IgD-negative memory B cell (primary cell): ENCODE data around the gene GIMAP4. TPM values are rescaled to one million over a fixed set of nuclear protein-coding genes. Genes with fewer than 3 reads are reported as not detected.
"Not testable (repeated sequence)": the region's sequence is repeated elsewhere in the genome, so short reads cannot be mapped to it uniquely, and the experiment has no call there.

Source experiments
- H3K27ac Mint-ChIP-seq, 3 donors: one replicate each; pipeline ENCODE4 v1.8.0; 2020 to 2022; ENCODE audit warnings: mild to moderate bottlenecking in 3 of 3, mixed read lengths in 3 of 3, moderate library complexity in 1 of 3
- H3K27me3 Mint-ChIP-seq: one replicate; pipeline ENCODE4 v1.8.0; 2021; ENCODE audit warnings: mixed read lengths
- H3K36me3 Mint-ChIP-seq: one replicate; pipeline ENCODE4 v1.8.0; 2020; ENCODE audit warnings: mild to moderate bottlenecking, mixed read lengths
- H3K4me1 Mint-ChIP-seq, 3 donors: one replicate each; pipeline ENCODE4 v1.8.0; 2020 to 2022; ENCODE audit warnings: mixed read lengths in 3 of 3, mild to moderate bottlenecking in 1 of 3
- H3K4me3 Mint-ChIP-seq, 4 donors: one replicate each; pipeline ENCODE4 v1.8.0; 2020 to 2022; ENCODE audit warnings: mild to moderate bottlenecking in 4 of 4, mixed read lengths in 4 of 4, moderate library complexity in 3 of 4
- H3K9me3 Mint-ChIP-seq, 3 donors: one replicate each; pipeline ENCODE4 v1.8.0; 2020 to 2021; ENCODE audit warnings: mixed read lengths in 3 of 3, mild to moderate bottlenecking in 1 of 3
- polyA plus RNA-seq: library from polyadenylated mRNA; unstranded; fragments of 300-500 nt; fragmentation: Illumina TruSeq; gene quantifications from one replicate; pipeline ENCODE4 v1.2.3, GENCODE V29; 2021

Gene GIMAP4
- 16.2 TPM for polyA plus RNA-seq

DNA sequence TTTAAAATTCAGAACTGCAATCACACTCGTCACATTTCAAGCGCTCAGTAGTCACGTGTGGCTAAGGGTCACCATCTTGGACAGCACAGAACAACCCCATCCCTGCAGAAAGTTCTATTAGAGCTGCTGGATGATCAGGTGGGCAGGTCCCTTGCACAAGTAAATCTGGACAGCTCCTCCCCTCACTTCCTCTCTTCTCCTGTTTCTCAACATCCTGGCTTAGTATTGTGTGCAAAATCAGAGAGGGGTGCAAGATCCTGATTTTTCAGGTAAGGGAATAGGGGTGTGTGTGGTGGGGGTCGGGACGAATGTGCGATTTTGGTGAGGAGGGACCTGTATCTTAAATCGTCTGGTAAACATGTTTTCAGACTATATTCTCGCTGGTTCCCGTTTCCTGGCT lies at the start of gene GIMAP4:
TSS of gene GIMAP4 (plus strand) at position 222 of the 400 bp plus-strand sequence. CDS start 2,512 bp downstream, outside the sequence.
- no peaks in the 10 kb centered on the region for H3K9me3 Mint-ChIP-seq
- H3K27ac Mint-ChIP-seq = peak within 1 kb of the TSS in 2 of 3 donors; percentile 64 to 90
- peaks cover 11% of the 10 kb centered on the region for H3K27me3 Mint-ChIP-seq
- H3K4me3 Mint-ChIP-seq = peak within 1 kb of the TSS; percentile 31 to 92 (median 66)
- H3K4me1 Mint-ChIP-seq = peaks cover 6 to 10% (median 9%) of the 10 kb centered on the region in 3 donors
- peaks cover 2% of the 10 kb centered on the region for H3K36me3 Mint-ChIP-seq

GRCh38 chr7:150519310-150519709 lies 47.9 kb upstream of the GIMAP4 start:
- Mint-ChIP-seq H3K4me1 (peaks cover 0 to 6% (median 0%) of the 10 kb centered on the region in 3 donors), H3K9me3 (no peaks in the 10 kb centered on the region), H3K4me3 (no peak overlapping the region), H3K36me3 (no peaks in the 10 kb centered on the region), H3K27me3 (peaks cover 1% of the 10 kb centered on the region), H3K27ac (no peak overlapping the region)

- Mint-ChIP-seq H3K36me3 (no peaks in the 10 kb centered on the region), H3K9me3 (no peaks in the 10 kb centered on the region), H3K27me3 (no peaks in the 10 kb centered on the region), H3K4me3 (peak overlapping the region in 2 of 4 donors; percentile 77 to 88), H3K4me1 (no peaks in the 10 kb centered on the region), H3K27ac (no peak overlapping the region)
Measured at GRCh38 chr7:150520145-150520544, 47.0 kb upstream of the GIMAP4 start.

DNA sequence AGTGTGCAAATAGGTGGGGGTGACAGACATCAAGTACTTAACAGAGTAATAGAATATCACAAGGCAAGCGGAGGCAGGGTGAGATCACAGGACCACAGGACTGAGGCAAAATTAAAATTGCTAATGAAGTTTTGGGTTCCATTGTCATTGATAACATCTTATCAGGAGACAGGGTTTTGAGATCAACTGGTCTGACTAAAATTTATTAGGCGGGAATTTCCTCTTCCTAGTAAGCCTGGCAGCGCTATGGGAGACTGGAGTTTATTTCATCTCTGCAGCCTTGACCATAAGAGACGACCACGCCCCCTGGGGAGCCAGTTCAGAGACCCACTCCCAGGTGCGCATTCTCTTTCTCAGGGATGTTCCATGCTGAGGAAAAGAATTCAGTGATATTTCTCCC lies 44.3 kb upstream of the GIMAP4 start:
- H3K4me1 Mint-ChIP-seq, H3K36me3 Mint-ChIP-seq, H3K9me3 Mint-ChIP-seq, H3K27ac Mint-ChIP-seq, H3K27me3 Mint-ChIP-seq, H3K4me3 Mint-ChIP-seq: not testable (repeated sequence)

DNA sequence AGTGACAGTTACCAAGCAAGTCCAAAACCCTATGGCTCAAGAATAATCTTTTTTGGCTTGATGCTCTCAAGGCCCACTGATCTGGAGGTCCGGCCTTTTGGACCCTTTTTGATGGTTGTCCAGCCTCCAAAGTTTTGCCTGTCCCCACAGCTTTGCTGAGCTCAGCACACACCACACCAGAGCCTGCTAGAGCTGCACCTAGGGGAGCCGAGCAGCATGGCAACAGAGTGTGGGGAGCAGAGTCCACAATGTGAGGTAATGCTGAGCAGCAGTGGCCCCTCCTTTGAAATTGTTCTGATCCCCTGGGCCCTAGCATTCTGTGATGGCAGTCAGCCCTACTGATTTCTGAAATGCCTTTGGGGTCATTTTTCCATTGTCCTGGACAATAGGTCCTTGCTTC lies 43.2 kb upstream of the GIMAP4 start:
- Mint-ChIP-seq H3K27me3 (no peaks in the 10 kb centered on the region), H3K36me3 (no peaks in the 10 kb centered on the region), H3K4me3 (no peak overlapping the region), H3K9me3 (peaks cover 2 to 9% (median 3%) of the 10 kb centered on the region in 3 donors), H3K4me1 (no peaks in the 10 kb centered on the region), H3K27ac (no peak overlapping the region)

GRCh38 chr7:150531704-150532103 lies 35.5 kb upstream of the GIMAP4 start:
- H3K27ac Mint-ChIP-seq = no peak overlapping the region
- H3K36me3 Mint-ChIP-seq = peaks cover 10% of the 10 kb centered on the region
- no peak overlapping the region for H3K4me3 Mint-ChIP-seq
- no peaks in the 10 kb centered on the region for H3K4me1 Mint-ChIP-seq
- peaks cover 10 to 34% (median 32%) of the 10 kb centered on the region in 3 donors for H3K9me3 Mint-ChIP-seq
- H3K27me3 Mint-ChIP-seq = peaks cover 1% of the 10 kb centered on the region

- Mint-ChIP-seq H3K4me3 (no peak overlapping the region), H3K9me3 (peaks cover 10 to 31% (median 23%) of the 10 kb centered on the region in 3 donors), H3K4me1 (no peaks in the 10 kb centered on the region), H3K36me3 (peaks cover 3% of the 10 kb centered on the region), H3K27me3 (peaks cover 1% of the 10 kb centered on the region), H3K27ac (no peak overlapping the region)
Measured at GRCh38 chr7:150538259-150538658, 28.9 kb upstream of the GIMAP4 start.

DNA sequence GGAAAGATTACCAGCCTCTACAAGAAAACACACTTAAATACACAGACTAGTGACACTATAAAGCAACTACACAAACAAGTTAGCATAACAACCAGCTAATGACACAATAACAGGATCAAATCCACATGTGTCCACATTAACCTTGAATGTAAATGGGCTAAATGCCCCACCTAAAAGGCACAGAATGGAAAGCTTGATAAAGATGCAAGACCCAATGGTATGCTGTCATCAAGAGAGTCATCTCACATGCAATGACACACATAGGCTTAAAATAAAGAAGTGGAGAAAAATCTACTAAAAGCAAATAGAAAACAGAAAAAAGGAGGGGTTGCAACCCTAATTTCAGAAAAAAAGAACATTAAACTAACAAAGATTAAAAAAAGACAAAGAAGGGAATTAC lies 14.0 kb upstream of the GIMAP4 start:
- Mint-ChIP-seq H3K27me3 (peaks cover 2% of the 10 kb centered on the region), H3K4me1 (peaks cover 0 to 8% (median 6%) of the 10 kb centered on the region in 3 donors), H3K4me3 (no peak overlapping the region), H3K36me3 (no peaks in the 10 kb centered on the region), H3K9me3 (peaks cover 9 to 19% (median 16%) of the 10 kb centered on the region in 3 donors), H3K27ac (no peak overlapping the region)

- peaks cover 0 to 8% (median 6%) of the 10 kb centered on the region in 3 donors for H3K4me1 Mint-ChIP-seq
- H3K9me3 Mint-ChIP-seq = peaks cover 12 to 24% (median 18%) of the 10 kb centered on the region in 3 donors
- no peaks in the 10 kb centered on the region for H3K36me3 Mint-ChIP-seq
- peaks cover 2% of the 10 kb centered on the region for H3K27me3 Mint-ChIP-seq
- peak overlapping the region in 2 of 3 donors; percentile 22 to 79 for H3K27ac Mint-ChIP-seq
- peak overlapping the region in 2 of 4 donors; percentile 2 to 32 for H3K4me3 Mint-ChIP-seq
Measured at GRCh38 chr7:150556521-150557138, 10.6 kb upstream of the GIMAP4 start.

GRCh38 chr7:150560486-150560885 lies 6.7 kb upstream of the GIMAP4 start:
- Mint-ChIP-seq H3K4me1 (peaks cover 0 to 8% (median 6%) of the 10 kb centered on the region in 3 donors), H3K27ac (no peak overlapping the region), H3K9me3 (peaks cover 3 to 28% (median 14%) of the 10 kb centered on the region in 3 donors), H3K27me3 (peaks cover 8% of the 10 kb centered on the region), H3K36me3 (no peaks in the 10 kb centered on the region), H3K4me3 (no peak overlapping the region)

DNA sequence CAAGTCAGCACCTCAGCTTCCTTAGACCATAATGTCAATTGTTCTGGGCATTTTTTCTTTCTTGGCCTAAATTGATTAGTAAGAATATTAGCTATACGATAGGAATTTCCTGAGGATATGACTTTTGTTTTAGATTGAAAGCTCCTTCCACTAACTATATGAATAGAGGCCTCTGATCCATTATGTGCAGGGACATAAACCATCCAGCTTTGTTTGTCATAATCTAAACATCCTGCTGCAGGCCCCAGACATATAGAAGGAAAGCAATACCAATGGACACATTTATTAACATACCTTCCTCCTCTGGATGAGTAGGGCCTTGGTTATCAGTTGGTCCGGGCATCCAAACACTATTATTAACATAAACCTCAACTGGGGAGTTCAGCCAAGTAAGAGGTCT lies 4.3 kb upstream of the GIMAP4 start:
- H3K4me3 Mint-ChIP-seq = no peak overlapping the region
- H3K27ac Mint-ChIP-seq = peak overlapping the region in 1 of 3 donors; percentile 60
- no peaks in the 10 kb centered on the region for H3K4me1 Mint-ChIP-seq
- no peaks in the 10 kb centered on the region for H3K36me3 Mint-ChIP-seq
- H3K27me3 Mint-ChIP-seq = peaks cover 7% of the 10 kb centered on the region
- peaks cover 2 to 28% (median 11%) of the 10 kb centered on the region in 3 donors for H3K9me3 Mint-ChIP-seq

DNA sequence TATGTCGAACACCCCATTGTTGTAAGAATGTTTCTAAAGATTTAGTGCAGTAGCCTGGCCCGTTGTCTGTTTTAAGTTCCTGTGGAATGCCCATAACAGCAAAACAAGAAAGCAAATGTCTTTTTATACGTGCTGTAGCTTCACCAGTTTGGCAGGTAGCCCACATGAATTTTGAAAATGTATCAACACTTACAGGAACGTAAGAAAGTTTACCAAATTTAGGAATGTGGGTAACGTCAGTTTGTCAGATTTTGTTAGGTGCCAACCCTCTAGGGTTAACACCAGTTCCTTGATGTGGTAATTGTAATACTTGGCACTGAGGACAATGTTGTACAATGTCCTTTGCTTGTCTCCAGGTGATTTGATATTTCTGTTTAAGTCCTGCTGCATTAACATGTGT lies 3.2 kb upstream of the GIMAP4 start:
- Mint-ChIP-seq H3K36me3 (no peaks in the 10 kb centered on the region), H3K9me3 (peaks cover 2 to 20% (median 6%) of the 10 kb centered on the region in 3 donors), H3K4me1 (peaks cover under 1 to 6% (median 3%) of the 10 kb centered on the region in 3 donors), H3K4me3 (peak overlapping the region in 1 of 4 donors; percentile 10), H3K27ac (peak overlapping the region in 1 of 3 donors; percentile 22), H3K27me3 (peaks cover 7% of the 10 kb centered on the region)

DNA sequence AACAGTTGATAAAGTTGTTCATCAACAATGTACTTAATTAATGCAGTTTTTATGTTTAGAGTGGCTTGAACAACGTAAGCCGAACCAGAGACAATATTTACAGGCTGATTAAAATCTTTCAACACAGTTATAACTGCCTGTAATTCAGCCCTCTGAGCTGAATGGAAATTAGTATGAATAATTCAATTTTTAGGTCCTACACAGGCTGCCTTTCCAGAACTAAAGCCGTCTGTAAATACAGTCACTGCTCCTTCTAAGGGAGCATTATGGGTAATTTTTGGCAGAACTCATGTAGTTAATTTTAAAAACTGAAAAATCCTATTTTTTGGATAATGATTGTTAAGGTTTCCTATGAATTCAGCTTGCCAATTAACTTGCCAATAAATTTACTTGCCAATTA lies 2.6 kb upstream of the GIMAP4 start:
- peaks cover 2% of the 10 kb centered on the region for H3K36me3 Mint-ChIP-seq
- H3K4me1 Mint-ChIP-seq = peaks cover 6 to 7% (median 6%) of the 10 kb centered on the region in 3 donors
- H3K27ac Mint-ChIP-seq = no peak overlapping the region
- peaks cover 11% of the 10 kb centered on the region for H3K27me3 Mint-ChIP-seq
- H3K4me3 Mint-ChIP-seq = peak overlapping the region in 1 of 4 donors; percentile 10
- H3K9me3 Mint-ChIP-seq = peaks cover 2 to 16% (median 6%) of the 10 kb centered on the region in 3 donors

GRCh38 chr7:150565239-150565638 lies 2.0 kb upstream of the GIMAP4 start:
- Mint-ChIP-seq H3K36me3 (peaks cover 2% of the 10 kb centered on the region), H3K9me3 (peaks cover 2 to 12% (median 3%) of the 10 kb centered on the region in 3 donors), H3K27me3 (peaks cover 11% of the 10 kb centered on the region), H3K4me1 (peaks cover 6 to 9% (median 9%) of the 10 kb centered on the region in 3 donors), H3K4me3 (no peak overlapping the region), H3K27ac (no peak overlapping the region)

DNA sequence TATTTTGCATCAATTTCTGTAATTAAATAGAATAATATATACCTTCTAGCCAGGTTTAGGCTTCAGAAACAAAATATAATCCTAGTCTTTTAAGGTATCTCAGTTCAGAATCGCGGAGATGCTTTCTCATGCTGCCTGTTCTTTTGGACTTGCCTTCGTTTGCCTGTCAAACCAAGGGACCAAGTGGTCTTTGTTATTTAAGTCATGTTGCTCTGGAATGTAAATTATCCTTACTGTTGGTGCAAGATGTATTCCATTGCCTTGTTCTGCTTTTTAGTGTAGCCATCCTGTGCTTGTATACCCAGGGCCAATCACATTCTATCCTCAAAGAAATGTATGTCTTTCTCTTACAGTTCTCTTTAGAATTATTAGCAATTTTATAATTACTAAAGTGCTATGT lies 1.1 kb upstream of the GIMAP4 start:
- Mint-ChIP-seq H3K9me3 (peaks cover 2 to 5% (median 3%) of the 10 kb centered on the region in 3 donors), H3K36me3 (peaks cover 2% of the 10 kb centered on the region), H3K4me1 (peaks cover 6 to 10% (median 9%) of the 10 kb centered on the region in 3 donors), H3K4me3 (no peak overlapping the region), H3K27ac (no peak overlapping the region), H3K27me3 (peaks cover 11% of the 10 kb centered on the region)

DNA sequence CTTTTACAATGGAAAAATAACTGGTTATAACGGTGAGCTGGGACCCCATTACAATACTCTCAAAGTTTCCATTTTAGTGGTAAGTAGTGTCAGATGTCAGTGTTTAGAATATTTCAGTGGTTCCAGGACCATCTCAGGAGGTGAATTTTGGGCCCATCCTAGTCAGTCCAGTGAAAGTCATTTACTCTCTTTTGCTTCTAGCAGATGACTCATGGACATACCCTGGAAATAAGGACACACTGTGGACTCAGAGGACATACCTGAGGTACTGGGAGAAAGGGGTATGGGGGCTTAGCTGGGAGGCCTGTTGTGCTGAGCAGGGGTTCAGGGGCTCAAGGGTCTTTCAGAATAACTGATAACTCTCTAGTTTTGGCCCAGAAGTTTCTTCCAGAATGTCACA lies 618 bp upstream of the GIMAP4 start:
- Mint-ChIP-seq H3K4me1 (peaks cover 6 to 10% (median 9%) of the 10 kb centered on the region in 3 donors), H3K36me3 (peaks cover 2% of the 10 kb centered on the region), H3K27me3 (peaks cover 11% of the 10 kb centered on the region), H3K27ac (peak overlapping the region in 1 of 3 donors; percentile 85), H3K9me3 (peaks cover 2 to 4% (median 3%) of the 10 kb centered on the region in 3 donors), H3K4me3 (peak overlapping the region in 1 of 4 donors; percentile 17)
